ENCODE data around the gene ITGAE. TPM values are rescaled to one million over a fixed set of nuclear protein-coding genes. Genes with fewer than 3 reads are reported as not detected.

The ITGAE gene
- total and polyA plus RNA-seq, 2 donors = 14.0 to 34.6 TPM

DNA sequence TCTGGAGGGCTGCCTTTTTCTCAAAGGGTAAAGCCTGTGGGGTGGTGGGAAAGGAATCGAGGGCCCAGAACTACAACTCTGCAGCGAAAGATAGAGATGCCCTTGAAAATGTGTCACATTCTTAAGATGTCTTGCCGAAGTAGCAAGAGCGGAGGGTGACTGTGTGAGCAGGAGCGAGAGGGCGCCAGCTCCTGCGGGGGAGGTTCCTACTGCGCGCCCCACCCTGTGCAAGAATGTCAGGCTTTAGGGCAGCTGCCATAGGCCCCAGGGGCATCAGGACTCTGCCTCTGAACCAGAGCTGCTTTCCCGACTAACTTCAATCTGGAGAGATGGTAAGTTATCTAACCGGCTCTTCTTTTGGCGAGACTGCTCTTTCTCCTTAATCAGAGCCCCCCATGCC lies 11.8 kb upstream of the ITGAE start:
- H3K4me3 ChIP-seq (ENCODE audit: low read depth, low read length) = no peak overlapping the region
- no peak overlapping the region for H3K27ac ChIP-seq (ENCODE audit: low read depth)
- WGBS = 94% methylated on average over 12 of the region's 12 CpGs
- H3K36me3 ChIP-seq (ENCODE audit: insufficient read depth) = no peaks in the 10 kb centered on the region
- DNase-seq (ENCODE audit: extremely low spot score) = no peak
- H3K4me1 ChIP-seq (ENCODE audit: insufficient read depth) = no peaks in the 10 kb centered on the region

DNA sequence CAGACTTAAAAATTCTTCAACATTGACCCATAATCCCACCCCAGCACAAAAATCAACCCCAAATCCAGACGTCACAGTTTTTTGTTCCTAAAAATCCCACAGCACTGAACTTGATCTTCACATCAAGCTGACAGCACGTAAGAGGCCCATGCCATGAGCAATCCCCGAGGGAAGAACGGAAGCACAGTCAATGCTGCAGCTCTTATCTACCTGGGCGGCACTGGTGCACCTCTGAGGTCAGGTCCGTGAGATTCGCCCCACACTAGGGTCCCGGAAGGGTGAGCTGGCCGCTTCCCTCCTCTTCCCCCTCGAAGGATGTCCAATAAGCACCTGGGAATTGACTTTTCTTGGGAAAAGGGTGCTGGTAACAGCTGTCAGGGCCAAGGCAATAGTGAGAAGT lies 11.3 kb upstream of the ITGAE start:
- DNase-seq (ENCODE audit: extremely low spot score) = no peak
- Histone ChIP-seq H3K27ac (ENCODE audit: low read depth) (no peak overlapping the region), H3K4me1 (ENCODE audit: insufficient read depth) (no peaks in the 10 kb centered on the region), H3K4me3 (ENCODE audit: low read depth, low read length) (no peak overlapping the region), H3K36me3 (ENCODE audit: insufficient read depth) (no peaks in the 10 kb centered on the region)
- WGBS = 90% methylated on average over 10 of the region's 10 CpGs

DNA sequence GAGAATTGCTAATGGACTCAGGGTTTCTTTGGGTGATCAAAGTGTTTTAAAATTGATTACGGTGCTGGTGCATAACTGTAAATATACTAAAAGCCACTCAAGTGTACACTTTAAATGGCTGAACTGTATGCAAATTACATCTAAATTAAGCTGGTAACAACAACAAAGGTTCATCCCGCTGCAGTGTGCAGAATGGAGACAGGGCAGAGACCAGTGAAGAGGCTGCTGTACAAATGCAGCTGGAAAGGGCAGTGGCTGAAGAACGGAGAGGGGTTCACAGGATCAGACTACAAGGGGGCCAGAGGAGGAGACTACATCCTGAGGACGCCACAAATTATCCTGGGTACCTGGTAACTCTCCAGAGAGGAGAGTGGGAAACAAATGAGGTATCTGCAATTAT lies 9.0 kb upstream of the ITGAE start:
- no peak overlapping the region for H3K27ac ChIP-seq (ENCODE audit: low read depth)
- H3K4me1 ChIP-seq (ENCODE audit: insufficient read depth) = no peaks in the 10 kb centered on the region
- no peak for DNase-seq (ENCODE audit: extremely low spot score)
- 89% methylated on average over 4 of the region's 4 CpGs for WGBS
- no peak overlapping the region for H3K4me3 ChIP-seq (ENCODE audit: low read depth, low read length)
- H3K36me3 ChIP-seq (ENCODE audit: insufficient read depth) = no peaks in the 10 kb centered on the region

DNA sequence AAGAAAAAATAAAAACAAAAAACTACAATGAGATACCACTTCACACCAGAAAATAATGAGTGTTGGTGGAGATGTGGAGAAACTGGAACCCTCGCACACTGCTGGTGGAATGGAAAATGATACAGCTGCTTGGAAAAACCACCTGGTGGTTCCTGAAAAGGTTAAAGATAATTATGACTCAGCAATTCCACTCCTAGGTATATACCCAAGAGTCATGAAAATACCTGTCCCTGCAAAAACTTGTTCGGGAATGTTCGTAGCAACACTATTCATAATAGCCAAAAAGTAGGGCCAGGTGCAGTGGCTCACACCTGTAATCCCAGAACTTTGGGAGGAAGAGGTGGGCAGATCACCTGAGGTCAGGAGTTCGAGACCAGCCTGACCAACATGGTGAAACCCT lies 8.1 kb upstream of the ITGAE start:
- H3K36me3 ChIP-seq (ENCODE audit: insufficient read depth) = no peaks in the 10 kb centered on the region
- no peak for DNase-seq (ENCODE audit: extremely low spot score)
- WGBS = 96% methylated on average over 4 of the region's 4 CpGs

DNA sequence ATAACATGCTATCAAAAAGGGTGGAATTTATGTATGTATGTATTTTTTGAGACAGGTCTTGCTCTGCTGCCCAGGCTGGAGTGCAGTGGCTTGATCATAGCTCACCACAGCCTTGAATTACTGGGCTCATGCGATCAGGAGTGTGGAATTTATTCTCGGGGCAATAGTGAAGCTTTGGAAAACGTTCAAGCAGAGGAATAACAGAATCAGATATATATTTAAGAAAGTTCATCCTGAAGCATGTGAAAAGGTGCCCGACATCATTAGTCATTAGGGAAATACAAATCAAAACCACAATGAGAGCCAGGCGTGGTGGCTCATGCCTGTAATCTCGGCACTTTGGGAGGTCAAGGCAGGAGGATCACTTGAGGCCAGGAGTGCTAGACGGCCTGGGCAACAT lies 7.7 kb upstream of the ITGAE start:
- 91% methylated on average over 7 of the region's 7 CpGs for WGBS

More for the DNA sequence above, 8.1 kb upstream of the ITGAE start:
- no peak overlapping the region for H3K4me3 ChIP-seq (ENCODE audit: low read depth, low read length)
- no peaks in the 10 kb centered on the region for H3K4me1 ChIP-seq (ENCODE audit: insufficient read depth)
- no peak overlapping the region for H3K27ac ChIP-seq (ENCODE audit: low read depth)

DNA sequence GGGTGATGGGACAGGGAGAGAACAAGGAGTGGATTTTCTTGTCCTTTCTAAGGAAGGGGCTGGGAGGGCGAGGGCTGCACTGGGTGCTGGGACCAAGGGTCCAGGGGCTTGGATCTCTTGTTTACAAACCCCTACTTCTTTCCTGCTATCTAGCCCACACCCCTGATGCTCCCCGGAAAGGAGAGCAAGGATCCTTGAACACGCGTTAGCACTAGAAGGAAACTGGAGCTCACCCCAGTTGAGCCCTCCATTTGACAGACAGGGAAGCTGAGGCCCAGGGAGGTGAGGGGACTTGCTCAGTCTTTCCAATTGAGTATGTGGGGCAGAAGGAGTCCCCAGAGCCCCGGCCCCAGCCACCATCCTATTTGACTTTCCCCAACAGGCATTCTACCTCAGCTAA lies 4.6 kb upstream of the ITGAE start:
- no peaks in the 10 kb centered on the region for H3K4me1 ChIP-seq (ENCODE audit: insufficient read depth)
- no peak for DNase-seq (ENCODE audit: extremely low spot score)
- 87% methylated on average over 5 of the region's 5 CpGs for WGBS
- no peak overlapping the region for H3K4me3 ChIP-seq (ENCODE audit: low read depth, low read length)
- no peaks in the 10 kb centered on the region for H3K36me3 ChIP-seq (ENCODE audit: insufficient read depth)
- no peak overlapping the region for H3K27ac ChIP-seq (ENCODE audit: low read depth)

More for the DNA sequence above, 7.7 kb upstream of the ITGAE start:
- no peak overlapping the region for H3K4me3 ChIP-seq (ENCODE audit: low read depth, low read length)
- DNase-seq (ENCODE audit: extremely low spot score) = no peak
- no peaks in the 10 kb centered on the region for H3K4me1 ChIP-seq (ENCODE audit: insufficient read depth)
- no peaks in the 10 kb centered on the region for H3K36me3 ChIP-seq (ENCODE audit: insufficient read depth)
- H3K27ac ChIP-seq (ENCODE audit: low read depth) = no peak overlapping the region

DNA sequence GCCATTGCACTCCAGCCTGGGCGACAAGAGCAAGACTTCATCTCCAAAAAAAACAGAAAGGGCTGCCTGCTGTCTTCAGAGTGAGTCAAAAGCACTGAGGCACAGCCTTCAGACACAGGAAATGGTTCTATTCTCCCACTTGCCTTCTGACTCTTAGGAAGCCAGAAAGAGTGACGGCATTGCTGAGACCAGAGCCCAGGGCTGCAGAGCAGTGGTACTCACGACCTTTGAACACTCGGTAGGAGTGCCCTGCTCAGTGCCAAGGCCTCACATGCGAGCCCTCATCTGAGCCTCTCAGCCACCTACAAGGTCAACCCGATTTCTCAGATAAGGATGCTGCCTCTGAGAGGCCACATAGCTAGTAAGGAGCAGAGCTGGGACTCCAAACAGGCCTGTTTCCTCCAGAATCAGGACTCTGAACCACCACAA lies 3.5 kb upstream of the ITGAE start:
- H3K4me3 ChIP-seq (ENCODE audit: low read depth, low read length) = no peak overlapping the region
- DNase-seq (ENCODE audit: extremely low spot score) = no peak
- H3K4me1 ChIP-seq (ENCODE audit: insufficient read depth) = no peaks in the 10 kb centered on the region
- H3K36me3 ChIP-seq (ENCODE audit: insufficient read depth) = no peaks in the 10 kb centered on the region
- WGBS = 82% methylated on average over 6 of the region's 6 CpGs
- no peak overlapping the region for H3K27ac ChIP-seq (ENCODE audit: low read depth)

DNA sequence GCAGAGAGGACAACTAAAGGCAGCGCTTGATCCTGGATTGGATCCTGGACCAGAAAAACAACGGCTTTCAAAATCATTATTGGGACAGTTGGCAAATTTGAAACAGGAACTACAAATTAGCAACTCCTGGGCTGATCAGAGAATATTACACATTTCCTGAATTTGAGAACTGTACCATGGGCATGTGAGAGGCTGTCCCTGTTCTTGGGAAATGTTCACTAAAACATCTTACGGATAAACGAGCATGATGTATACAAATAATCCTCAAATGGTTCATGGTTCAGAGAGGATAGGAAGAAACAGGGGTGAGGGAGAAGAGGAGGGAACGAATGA lies 2.3 kb upstream of the ITGAE start:
- Histone ChIP-seq H3K4me3 (ENCODE audit: low read depth, low read length) (no peak overlapping the region), H3K27ac (ENCODE audit: low read depth) (no peak overlapping the region), H3K36me3 (ENCODE audit: insufficient read depth) (no peaks in the 10 kb centered on the region), H3K4me1 (ENCODE audit: insufficient read depth) (no peaks in the 10 kb centered on the region)
- 81% methylated on average over 5 of the region's 5 CpGs for WGBS
- no peak for DNase-seq (ENCODE audit: extremely low spot score)

DNA sequence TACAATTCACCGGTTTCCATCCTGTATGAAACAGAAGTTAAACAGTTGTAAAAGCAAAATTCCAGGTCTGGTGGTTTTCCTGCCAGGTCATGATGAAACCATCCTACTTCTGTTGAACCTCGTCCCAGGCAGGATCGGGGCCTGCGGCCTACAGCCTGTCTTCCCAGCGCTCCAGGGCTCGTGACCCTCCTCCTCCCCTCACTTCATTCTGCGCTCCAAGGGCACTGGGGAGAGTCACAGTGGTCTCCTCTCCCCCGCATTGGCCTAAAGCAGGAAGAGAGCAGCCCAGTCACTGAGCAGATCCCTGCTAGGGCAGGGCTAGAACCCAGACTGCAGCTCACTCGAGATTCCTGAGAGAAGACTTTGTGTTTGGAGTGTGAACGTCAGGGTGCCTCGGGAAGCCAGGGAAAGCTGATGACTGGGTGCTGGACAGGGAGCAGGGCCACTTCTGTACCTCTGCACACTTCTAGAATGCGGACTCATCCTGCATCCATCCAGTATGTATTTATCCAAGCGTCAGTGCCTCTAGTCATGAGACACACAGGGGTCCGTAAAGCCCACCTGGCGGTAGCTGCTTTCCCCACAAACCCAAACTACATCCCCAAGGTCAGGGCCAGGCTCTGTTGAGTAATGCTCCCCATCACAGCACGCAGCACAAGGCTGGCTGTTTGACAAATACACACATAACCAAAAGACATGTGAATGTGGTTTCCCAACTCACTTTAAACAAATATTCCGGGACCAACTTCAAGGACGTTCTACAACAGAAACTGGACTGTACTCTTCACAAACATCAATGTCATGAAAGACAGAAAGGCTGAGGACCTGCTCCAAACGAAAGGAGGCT lies 1.7 kb upstream of the ITGAE start:
- no peak overlapping the region for H3K4me3 ChIP-seq (ENCODE audit: low read depth, low read length)
- no peaks in the 10 kb centered on the region for H3K4me1 ChIP-seq (ENCODE audit: insufficient read depth)
- 68% methylated on average over 19 of the region's 19 CpGs for WGBS
- DNase-seq (ENCODE audit: extremely low spot score) = no peak
- H3K27ac ChIP-seq (ENCODE audit: low read depth) = no peak overlapping the region
- no peaks in the 10 kb centered on the region for H3K36me3 ChIP-seq (ENCODE audit: insufficient read depth)

DNA sequence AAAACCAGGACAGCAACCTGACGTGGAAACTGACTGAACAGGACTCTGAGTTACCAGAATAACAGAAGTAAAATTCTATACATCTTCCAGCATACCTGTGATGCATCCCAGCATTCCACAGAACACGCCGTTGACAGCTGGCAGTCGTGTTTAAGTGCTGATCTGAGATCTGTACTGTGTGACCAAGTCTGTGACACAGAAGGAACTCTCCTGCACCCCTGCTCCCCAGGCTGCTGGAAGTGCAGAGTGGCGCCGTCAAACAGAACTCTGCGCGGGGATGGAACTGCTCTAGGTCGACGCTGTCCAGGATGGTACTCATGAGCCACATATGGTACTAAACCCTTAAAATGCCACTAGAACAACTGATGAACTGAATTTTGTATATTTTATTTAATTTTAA lies 804 bp upstream of the ITGAE start:
- no peaks in the 10 kb centered on the region for H3K4me1 ChIP-seq (ENCODE audit: insufficient read depth)
- H3K36me3 ChIP-seq (ENCODE audit: insufficient read depth) = no peaks in the 10 kb centered on the region
- WGBS = 91% methylated on average over 10 of the region's 10 CpGs
- no peak overlapping the region for H3K4me3 ChIP-seq (ENCODE audit: low read depth, low read length)
- no peak overlapping the region for H3K27ac ChIP-seq (ENCODE audit: low read depth)
- DNase-seq (ENCODE audit: extremely low spot score) = no peak

DNA sequence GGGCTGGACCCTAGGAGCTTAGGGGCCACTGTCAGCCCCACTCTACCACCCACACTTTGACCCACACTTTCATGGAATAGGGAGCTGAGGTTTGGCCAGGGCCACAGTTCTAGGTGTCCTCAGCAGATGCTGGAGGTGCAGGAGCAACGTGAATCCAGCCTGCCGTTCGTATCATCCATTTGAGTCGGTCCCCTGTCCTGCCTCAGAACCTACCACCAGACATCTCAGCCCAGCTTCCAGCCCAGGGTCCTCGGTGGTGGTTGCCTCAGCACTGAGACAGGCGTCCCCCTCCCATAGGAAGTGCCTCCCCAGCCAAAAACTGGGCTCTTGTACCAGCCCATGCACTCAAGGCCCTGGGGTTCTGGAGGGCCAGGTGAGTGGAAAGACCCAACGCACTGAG lies 359 bp upstream of the ITGAE start:
- DNase-seq (ENCODE audit: extremely low spot score) = no peak
- WGBS = 89% methylated on average over 7 of the region's 7 CpGs
- no peaks in the 10 kb centered on the region for H3K4me1 ChIP-seq (ENCODE audit: insufficient read depth)
- no peak overlapping the region for H3K4me3 ChIP-seq (ENCODE audit: low read depth, low read length)
- no peaks in the 10 kb centered on the region for H3K36me3 ChIP-seq (ENCODE audit: insufficient read depth)
- H3K27ac ChIP-seq (ENCODE audit: low read depth) = no peak overlapping the region

DNA sequence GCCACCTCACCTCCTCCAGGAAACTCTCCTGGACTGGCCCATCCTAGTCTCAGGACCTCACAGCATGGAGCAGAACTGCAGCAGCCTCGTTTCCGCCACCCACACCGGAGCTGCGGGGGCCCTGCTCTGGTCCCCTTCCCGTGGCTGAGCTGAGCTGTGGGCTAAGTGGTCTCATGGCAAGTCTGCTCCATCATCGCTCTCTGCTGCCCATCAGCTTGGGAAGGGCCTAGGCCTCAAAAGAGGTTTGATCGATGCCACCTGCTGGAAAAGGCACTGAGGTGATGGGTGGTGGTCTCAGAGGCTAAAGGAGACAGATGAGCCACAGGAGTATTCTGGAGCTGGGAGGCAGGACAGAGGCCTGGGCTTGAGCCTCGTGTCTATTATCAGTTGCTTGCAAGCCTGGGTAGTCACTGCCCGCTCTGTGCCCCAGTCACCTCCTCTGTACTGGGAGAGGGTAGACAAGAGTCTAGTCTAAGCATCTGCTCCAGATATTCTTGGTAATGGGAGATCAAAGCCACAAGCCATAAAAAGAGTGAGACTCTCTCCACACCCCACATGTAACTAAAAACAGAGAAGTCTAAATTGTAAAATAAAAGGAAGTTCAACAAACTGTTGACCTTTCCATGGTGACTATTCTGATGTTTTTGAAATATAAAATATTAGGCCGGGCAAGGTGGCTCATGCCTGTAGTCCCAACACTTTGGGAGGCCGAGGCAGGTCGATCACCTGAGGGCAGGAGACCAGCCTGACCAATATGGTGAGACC lies 1.6 kb downstream of the ITGAE start:
- WGBS = 86% methylated on average over 12 of the region's 12 CpGs
- Histone ChIP-seq H3K36me3 (ENCODE audit: insufficient read depth) (no peaks in the 10 kb centered on the region), H3K4me3 (ENCODE audit: low read depth, low read length) (no peak overlapping the region), H3K27ac (ENCODE audit: low read depth) (no peak overlapping the region), H3K4me1 (ENCODE audit: insufficient read depth) (no peaks in the 10 kb centered on the region)
- no peak for DNase-seq (ENCODE audit: extremely low spot score)

DNA sequence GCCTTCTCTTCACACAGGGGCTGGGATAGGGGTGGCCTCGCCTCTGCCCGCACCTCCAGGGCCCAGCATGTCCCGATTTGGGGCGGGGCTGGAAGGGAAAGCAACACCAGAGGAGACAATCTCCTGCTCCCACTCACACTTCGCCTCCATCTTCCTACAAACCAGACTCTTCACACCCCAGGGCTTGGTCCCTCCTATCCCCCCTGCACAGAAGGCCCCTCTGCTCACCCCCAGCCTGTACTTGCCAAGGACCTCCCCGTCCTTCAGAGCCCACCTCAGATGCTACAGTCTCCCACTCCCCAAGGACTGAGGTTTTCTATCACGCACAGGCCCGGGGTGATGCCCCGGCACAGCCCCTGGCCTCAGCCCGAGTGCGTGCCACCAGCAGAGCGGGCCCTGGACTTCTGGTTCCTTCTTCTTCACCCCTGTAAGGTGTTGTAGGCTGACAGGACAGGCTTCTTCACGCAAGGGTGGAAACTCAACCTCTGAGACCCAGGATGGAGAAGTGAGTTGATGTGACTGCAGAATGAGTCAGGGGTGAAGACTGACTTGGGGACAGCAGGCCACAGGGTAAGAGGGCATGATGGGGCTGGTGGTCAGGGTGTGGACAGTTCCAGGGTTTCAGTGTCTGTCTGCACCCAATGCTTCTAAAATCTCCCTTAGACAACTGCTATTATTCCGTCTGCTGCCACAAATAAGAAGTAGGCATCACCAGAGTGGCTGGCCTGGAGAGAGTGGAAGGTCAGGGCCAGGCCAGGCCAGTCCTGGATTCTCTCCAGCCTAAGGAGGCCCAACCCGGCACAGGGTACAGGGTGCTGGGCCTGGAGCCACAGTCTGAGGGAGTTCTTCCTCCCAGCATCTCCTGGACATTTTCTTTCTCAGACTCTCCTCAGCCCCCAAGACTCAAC lies 2.5 kb downstream of the ITGAE start:
- Histone ChIP-seq H3K4me1 (ENCODE audit: insufficient read depth) (no peaks in the 10 kb centered on the region), H3K27ac (ENCODE audit: low read depth) (no peak overlapping the region), H3K36me3 (ENCODE audit: insufficient read depth) (no peaks in the 10 kb centered on the region), H3K4me3 (ENCODE audit: low read depth, low read length) (no peak overlapping the region)
- WGBS = 86% methylated on average over 15 of the region's 15 CpGs
- no peak for DNase-seq (ENCODE audit: extremely low spot score)
